Neural crest cell (in vitro differentiated cells): ENCODE measurements around the gene LSR. TPM values are rescaled to one million over a fixed set of nuclear protein-coding genes. Genes with fewer than 3 reads are reported as not detected.

Source experiments
- DNase-seq: peaks from one replicate; pipeline ENCODE4 v3.0.0; 2021; ENCODE audit warnings: low read depth, mixed read lengths, low spot score
- H3K27ac Mint-ChIP-seq: one replicate; pipeline ENCODE4 v1.8.0; 2021; ENCODE audit warnings: mild to moderate bottlenecking, mixed read lengths; ENCODE audit not compliant: unreplicated experiment
- H3K27me3 Mint-ChIP-seq: 2 replicates; pipeline ENCODE4 v1.8.0; 2021; ENCODE audit warnings: low read depth, mild to moderate bottlenecking, mixed read lengths
- H3K36me3 Mint-ChIP-seq: 2 replicates; pipeline ENCODE4 v1.8.0; 2021; ENCODE audit warnings: low read depth, mild to moderate bottlenecking, mixed read lengths
- H3K4me1 Mint-ChIP-seq: 2 replicates; pipeline ENCODE4 v1.8.0; 2021; ENCODE audit warnings: mixed read lengths
- H3K4me3 Mint-ChIP-seq: one replicate; pipeline ENCODE4 v1.8.0; 2021; ENCODE audit warnings: mild to moderate bottlenecking, mixed read lengths
- H3K9me3 Mint-ChIP-seq: 2 replicates; pipeline ENCODE4 v1.8.0; 2021; ENCODE audit warnings: mixed read lengths
- total RNA-seq: library from RNA; stranded (reverse); gene quantifications from 2 replicates; pipeline ENCODE4 v1.2.1, GENCODE V29; 2021
- TF ChIP-seq, protein P1 (sequence below): fragments of 200-600 bp; sonication (generic); conservative IDR thresholded peaks from 2 replicates; pipeline ENCODE4 v1.5.0; 2021; ENCODE audit warnings: antibody characterized with exemption, mild to moderate bottlenecking

LSR gene
- total RNA-seq, 1 donor from 2014 or later, result 3.5 TPM

DNA sequence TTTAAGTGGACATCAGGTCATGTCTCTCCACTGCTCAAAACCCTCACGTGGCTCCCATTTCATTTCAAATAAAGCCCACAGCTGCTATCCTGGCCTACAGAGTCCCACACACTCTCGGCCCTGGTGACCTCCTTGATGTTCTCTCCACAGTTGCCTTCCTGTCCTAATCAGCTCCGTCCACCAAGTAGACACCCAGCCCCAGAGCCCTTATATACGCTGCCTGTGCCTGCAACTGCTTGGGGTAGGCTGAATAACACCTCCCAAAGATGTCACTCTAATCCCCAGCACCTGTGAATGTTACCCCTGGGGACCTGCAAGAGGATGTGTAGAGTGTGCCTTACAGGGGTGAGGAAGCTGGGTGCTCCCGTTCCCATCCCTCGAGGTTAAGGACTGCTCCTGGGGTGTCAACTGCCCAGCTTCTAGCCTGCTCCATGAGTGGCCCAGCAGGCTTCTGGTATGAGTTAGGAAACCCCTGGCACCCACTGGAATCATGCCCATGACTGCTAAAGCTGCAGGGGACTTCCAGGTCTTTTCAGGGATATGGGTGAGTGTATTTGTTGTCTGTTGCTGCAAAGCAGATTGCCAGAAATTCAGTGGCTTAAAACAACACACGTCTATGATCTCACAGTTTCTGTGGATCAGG lies 26.3 kb upstream of the LSR start:
- peaks cover 2% of the 10 kb centered on the region for H3K27me3 Mint-ChIP-seq
- H3K27ac Mint-ChIP-seq, result no peak overlapping the region
- no peak for DNase-seq
- peaks cover 6% of the 10 kb centered on the region for H3K9me3 Mint-ChIP-seq
- no peaks in the 10 kb centered on the region for H3K36me3 Mint-ChIP-seq
- TF ChIP-seq, protein P1, sequence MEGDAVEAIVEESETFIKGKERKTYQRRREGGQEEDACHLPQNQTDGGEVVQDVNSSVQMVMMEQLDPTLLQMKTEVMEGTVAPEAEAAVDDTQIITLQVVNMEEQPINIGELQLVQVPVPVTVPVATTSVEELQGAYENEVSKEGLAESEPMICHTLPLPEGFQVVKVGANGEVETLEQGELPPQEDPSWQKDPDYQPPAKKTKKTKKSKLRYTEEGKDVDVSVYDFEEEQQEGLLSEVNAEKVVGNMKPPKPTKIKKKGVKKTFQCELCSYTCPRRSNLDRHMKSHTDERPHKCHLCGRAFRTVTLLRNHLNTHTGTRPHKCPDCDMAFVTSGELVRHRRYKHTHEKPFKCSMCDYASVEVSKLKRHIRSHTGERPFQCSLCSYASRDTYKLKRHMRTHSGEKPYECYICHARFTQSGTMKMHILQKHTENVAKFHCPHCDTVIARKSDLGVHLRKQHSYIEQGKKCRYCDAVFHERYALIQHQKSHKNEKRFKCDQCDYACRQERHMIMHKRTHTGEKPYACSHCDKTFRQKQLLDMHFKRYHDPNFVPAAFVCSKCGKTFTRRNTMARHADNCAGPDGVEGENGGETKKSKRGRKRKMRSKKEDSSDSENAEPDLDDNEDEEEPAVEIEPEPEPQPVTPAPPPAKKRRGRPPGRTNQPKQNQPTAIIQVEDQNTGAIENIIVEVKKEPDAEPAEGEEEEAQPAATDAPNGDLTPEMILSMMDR, result no peak
- H3K4me1 Mint-ChIP-seq, result peaks cover 3% of the 10 kb centered on the region
- H3K4me3 Mint-ChIP-seq, result no peak overlapping the region

DNA sequence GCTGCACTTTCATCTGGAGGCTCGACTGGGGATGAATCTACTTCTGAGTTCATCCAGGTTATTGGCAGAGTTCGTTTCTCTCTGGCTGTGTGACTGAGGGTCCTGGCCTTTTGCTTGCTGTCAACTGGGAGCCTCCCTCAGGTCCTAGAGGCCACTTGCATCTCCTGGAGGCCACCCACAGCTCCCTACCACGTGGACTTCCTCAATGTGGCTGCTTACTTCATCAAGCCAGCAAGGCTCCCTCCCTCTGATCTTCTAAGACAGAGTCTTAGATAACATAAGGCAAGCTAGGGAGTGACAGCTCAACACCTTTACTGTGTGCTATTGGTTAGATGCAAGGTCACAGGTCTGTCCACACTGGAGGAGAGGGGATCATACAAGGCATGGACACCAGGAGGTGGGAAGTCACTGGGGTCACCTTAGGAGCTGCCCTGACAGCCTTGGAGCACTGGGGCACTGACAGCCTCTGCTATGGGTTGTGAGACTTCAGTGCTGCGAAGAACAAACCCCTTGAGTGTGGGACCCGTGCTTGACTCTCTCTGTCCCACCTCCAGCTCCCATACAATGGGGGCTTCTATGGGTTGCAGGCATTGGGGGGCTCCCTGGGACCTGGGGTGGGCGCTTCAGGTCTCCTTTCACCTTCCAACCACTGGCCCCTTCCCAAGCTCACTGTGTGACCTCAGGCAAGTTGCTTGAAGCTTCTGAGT lies 25.6 kb upstream of the LSR start:
- Mint-ChIP-seq H3K4me3 (no peak overlapping the region), H3K27me3 (peaks cover 2% of the 10 kb centered on the region), H3K27ac (no peak overlapping the region), H3K4me1 (peaks cover 3% of the 10 kb centered on the region), H3K36me3 (no peaks in the 10 kb centered on the region), H3K9me3 (peaks cover 4% of the 10 kb centered on the region)
- TF ChIP-seq, protein P1, result no peak
- no peak for DNase-seq

DNA sequence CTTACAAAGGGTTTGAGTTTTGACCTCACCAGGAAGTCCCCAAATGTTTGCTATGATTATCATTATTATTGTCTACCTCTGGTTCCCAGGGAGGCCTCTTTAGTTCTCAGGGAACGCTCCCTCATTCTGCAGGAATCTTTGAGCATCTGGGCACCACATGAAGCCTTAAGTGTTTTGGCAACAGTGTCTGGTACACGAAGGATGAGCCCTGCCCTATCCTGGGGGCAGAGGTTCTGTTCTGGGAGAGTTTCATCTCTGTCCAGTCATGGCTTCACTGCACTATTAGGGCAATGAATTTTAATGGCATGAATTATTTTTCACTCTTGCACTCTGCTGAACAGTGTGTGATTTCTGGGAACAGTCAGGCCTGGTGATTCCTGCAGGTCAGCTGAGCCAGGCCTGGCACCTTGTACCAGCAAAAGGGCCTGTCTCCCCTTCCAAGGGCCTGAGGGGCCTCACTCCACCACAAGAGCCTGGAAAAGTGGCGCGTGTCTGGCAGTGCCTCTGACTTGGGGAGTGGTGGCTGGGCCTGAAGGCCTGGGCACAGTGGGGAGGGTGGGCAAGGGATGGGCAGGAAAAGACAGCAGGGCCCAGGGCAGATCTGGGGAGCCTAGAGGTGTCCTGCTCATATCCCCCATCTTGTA lies 24.8 kb upstream of the LSR start:
- no peak for DNase-seq
- no peak overlapping the region for H3K27ac Mint-ChIP-seq
- H3K4me1 Mint-ChIP-seq, result peaks cover 3% of the 10 kb centered on the region
- peaks cover 4% of the 10 kb centered on the region for H3K9me3 Mint-ChIP-seq
- H3K36me3 Mint-ChIP-seq, result no peaks in the 10 kb centered on the region
- TF ChIP-seq, protein P1, result no peak
- peaks cover 2% of the 10 kb centered on the region for H3K27me3 Mint-ChIP-seq
- no peak overlapping the region for H3K4me3 Mint-ChIP-seq

DNA sequence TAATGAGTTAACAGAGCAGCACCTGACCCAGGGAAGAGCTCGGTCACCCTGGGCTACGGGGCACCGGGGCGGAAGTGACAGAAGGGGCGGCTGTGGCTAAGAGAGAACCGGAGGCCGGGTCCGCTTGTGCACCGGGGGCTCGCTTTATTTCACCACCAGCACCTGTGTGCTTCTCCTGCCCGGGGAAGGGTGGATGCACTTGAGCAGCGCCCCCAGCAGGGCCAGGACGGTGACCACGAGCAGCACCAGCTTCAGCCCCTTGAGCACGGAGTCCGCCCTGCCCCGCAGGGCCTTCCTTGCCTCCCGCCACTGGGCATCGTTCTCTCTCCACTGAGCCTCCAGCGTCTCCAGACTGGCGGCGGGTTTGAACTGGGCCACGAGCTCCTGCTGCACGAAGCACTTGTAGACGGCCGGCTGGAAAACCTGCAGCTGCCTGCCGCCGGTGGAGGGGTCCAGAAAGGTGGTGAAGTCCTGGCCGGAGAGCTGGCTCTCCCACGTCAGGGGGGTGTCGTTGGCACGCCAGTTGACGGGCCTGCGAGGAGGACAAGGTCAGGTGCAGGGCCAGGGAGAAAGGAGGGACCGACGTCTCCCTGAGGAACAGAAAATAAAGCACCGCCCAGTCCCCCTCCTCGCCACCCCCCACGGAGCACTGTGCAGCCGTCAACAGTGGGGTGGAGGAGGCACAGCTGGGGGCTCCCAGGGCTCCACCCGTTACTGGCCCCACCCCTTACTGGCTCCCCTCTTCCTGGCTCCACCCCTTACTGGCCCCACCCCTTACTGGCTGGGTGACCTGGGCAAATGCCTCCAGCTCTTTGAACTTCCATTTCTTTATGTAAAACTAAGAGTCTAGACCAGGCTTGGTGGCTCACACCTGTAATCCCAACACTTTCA lies 23.9 kb upstream of the LSR start:
- TF ChIP-seq, protein P1, result no peak
- Mint-ChIP-seq H3K9me3 (no peaks in the 10 kb centered on the region), H3K4me1 (peaks cover 3% of the 10 kb centered on the region), H3K27ac (no peak overlapping the region), H3K27me3 (peaks cover 4% of the 10 kb centered on the region), H3K36me3 (no peaks in the 10 kb centered on the region), H3K4me3 (no peak overlapping the region)
- DNase-seq, result no peak

DNA sequence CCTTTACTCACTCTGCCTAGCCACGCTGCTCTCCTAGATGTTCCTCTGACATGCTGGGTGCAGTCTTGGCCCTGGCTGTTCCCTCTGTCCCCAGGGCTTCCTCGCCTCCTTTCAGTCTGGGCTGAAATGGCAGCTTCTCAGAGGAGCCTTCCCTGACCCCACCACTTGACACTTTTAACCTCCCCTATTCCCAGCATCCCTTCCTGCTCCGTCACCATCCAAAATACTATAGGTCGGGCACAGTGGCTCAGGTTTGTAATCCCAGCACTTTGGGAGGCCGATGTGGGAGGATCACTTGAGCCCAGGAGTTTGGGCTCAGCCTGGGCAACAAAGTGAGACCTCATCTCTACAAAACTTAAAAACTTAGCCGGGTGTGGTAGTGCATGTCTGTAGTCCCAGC lies 22.9 kb upstream of the LSR start:
- peaks cover 3% of the 10 kb centered on the region for H3K4me1 Mint-ChIP-seq
- H3K4me3 Mint-ChIP-seq, result no peak overlapping the region
- TF ChIP-seq, protein P1, result no peak
- H3K27me3 Mint-ChIP-seq, result peaks cover 4% of the 10 kb centered on the region
- no peak for DNase-seq
- no peak overlapping the region for H3K27ac Mint-ChIP-seq
- H3K9me3 Mint-ChIP-seq, result no peaks in the 10 kb centered on the region
- H3K36me3 Mint-ChIP-seq, result no peaks in the 10 kb centered on the region
